NCI-H2081 (cell line): ENCODE measurements around the gene WASL.
A peak's percentile ranks its signal among the peaks of the same experiment; 100 is the strongest.
"Not testable (repeated sequence)": the region's sequence is repeated elsewhere in the genome, so short reads cannot be mapped to it uniquely, and the experiment has no call there.

ENCODE experiments used
- DNase-seq, 2 experiments: peaks; one replicate each; lab custom pipeline; 2025; lab: John Stamatoyannopoulos, UW

Gene WASL

GRCh38 chr7:123658023-123658422 is 90.8 kb downstream of the WASL start:
- DNase-seq = no peak

- DNase-seq = no peak
Measured at GRCh38 chr7:123657304-123657685, 91.5 kb downstream of the WASL start.

DNA sequence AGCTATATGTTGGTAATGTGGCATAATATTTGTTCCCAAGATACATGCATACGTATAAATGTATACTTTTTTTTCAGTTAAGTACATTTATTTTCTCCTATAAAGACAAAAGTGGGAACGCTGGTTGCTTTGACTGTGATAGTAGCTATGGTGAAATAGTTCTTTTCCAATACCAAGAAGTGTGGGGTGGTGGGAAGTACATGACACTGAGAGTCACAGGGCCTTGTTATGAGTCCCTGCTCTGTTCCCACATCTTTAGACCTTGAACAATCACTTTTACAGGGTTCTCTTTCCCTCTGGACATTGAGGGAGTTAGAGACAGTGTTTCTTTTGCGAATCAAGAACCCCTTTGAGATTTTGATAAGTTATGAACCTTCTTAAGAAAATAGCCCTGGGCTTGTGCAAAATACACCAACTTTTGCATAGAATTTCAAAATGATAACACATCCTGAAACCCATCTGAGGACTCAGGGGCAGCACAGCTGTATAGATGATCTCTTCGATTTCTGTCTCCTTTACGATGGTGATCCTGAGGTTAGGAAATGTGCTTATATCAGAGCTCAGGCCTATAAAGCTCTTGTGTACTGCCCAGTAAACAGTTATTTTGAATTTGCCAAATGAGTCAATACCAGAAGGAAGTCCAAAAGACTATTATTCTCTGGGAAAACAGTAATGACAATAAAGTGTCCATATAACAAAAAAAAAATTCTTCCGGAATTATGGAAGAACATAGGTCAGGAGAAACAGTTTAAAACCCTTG is 92.1 kb downstream of the WASL start:
- no peak for DNase-seq

GRCh38 chr7:123655614-123656013 is 93.2 kb downstream of the WASL start, which contains the start of gene LMOD2:
Gene LMOD2, plus strand, starts transcription at chr7:123655866. Its CDS starts 98 bp downstream, at chr7:123655964.
- DNase-seq = no peak

GRCh38 chr7:123653162-123653561 is 95.6 kb downstream of the WASL start:
- no peak for DNase-seq

DNA sequence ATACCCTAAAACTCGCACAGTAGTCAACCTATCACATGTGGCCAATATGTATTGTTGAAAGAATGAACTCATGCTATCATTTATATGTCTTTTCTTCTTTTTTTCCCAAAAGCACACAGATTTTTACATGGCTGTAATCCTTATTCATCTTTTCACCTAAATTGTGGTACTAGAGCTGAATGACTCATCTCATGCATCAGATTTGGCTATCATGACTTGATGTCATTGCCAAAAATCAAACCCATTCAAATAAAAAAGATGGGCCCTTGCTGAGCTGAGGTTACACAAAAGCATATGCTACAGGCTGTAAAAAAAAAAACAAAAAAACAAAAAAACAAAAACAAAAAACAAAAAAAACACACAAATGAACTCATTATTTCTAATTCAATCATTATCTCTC is 96.4 kb downstream of the WASL start:
- DNase-seq = no peak

DNA sequence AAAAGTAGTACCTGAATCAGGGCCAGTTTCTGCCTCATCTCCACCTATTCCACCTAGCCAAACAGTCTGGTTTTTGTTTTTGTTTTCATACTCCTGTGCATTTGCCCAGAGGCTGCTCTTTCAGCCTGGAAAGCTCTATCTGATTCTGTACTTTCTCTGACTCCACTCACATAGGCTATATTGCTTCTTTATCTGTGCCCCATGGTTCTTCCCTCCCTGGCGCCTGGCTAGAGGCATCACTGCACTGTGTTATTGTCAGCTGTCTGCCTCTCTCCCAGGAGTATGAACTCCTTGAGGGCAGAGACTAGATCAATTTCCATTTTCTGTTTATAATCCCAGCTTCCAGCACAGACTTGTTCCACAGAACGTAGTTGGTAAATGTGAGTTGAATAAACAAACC is 98.2 kb downstream of the WASL start:
- no peak for DNase-seq

- no peak for DNase-seq
Measured at GRCh38 chr7:123649964-123650363, 98.8 kb downstream of the WASL start.

GRCh38 chr7:123647106-123647730 is 101.6 kb downstream of the WASL start:
- DNase-seq = no peak

DNA sequence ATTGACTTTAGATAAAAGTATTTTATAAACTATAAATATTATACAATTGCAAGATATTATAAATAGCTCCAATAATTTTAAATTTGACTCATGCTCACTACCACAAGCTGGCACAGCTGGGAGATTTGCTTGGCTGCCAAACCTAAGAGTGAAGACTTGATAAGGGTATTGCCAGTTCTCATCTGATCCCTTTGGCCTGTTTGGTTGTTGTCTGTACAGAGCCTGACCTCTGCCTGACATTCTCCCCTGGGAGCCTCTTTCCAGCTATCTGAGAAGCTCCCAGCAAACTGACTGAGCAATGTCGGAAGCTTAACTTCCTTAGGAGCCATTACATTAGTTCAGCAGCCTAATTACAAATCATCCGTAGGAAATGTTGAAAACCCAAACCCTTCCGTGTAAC is 103.3 kb downstream of the WASL start:
- no peak for DNase-seq

- DNase-seq = peak; percentile 12 to 70
Measured at GRCh38 chr7:123643495-123644441, 105.0 kb downstream of the WASL start.

DNA sequence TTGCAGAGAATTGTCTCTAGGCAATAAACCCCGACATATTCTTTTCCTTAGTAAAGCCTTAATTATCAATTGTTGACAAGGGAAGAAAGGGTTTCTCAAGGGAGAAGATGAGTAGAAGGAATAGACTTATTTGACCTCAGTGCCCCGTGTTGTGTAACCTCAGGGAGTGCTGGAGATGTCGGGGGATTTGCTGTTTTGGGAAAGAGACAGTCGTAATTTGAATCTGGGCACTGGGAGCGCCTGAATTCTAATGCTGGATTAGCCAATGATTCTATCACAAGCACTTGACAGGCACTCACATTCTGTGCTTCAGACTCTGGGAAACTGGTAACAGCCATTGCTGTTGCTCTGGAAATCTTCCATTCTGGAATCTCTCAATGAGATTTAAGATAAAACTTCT is 106.9 kb downstream of the WASL start:
- DNase-seq = no peak

DNA sequence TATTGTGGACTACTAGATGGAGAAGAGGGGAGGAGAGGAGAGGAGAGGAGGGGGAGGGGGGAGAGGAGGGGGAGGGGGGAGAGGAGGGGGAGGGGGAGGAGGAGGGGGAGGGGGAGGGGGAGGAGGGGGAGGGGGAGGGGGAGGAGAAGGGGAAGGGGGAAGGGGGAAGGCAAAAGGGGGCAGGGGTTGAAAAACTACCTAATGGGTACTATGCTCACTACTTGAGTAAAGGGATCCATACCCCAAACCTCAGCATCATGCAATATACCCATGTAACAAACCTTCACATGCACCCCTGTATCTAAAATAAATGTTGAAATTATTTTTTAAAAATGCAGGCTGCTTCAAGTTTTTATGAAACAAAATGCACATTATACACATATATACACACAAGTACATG is 108.2 kb downstream of the WASL start:
- DNase-seq = no peak

GRCh38 chr7:123639631-123640030 is 109.2 kb downstream of the WASL start:
- DNase-seq = no peak

DNA sequence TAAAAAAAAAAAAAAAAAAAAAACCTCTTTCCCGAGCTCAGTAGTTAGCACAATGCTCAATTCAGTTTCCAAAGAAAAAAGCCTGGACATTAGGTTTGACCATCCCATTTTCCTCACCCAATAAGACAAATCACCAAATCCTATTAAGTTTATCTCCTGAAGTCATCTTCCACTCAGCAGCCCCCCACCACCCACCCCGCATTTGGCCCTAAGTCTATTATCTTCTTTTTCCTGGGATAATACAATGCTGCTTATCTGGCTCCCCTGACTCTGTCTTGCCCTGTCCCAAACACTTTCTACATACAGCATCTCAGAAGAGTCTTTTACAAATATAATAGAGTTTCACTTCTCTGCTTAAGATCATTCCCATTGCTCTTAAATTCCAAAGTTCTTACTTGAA is 110.9 kb downstream of the WASL start:
- DNase-seq = no peak

GRCh38 chr7:123637203-123637602 is 111.6 kb downstream of the WASL start:
- no peak for DNase-seq

DNA sequence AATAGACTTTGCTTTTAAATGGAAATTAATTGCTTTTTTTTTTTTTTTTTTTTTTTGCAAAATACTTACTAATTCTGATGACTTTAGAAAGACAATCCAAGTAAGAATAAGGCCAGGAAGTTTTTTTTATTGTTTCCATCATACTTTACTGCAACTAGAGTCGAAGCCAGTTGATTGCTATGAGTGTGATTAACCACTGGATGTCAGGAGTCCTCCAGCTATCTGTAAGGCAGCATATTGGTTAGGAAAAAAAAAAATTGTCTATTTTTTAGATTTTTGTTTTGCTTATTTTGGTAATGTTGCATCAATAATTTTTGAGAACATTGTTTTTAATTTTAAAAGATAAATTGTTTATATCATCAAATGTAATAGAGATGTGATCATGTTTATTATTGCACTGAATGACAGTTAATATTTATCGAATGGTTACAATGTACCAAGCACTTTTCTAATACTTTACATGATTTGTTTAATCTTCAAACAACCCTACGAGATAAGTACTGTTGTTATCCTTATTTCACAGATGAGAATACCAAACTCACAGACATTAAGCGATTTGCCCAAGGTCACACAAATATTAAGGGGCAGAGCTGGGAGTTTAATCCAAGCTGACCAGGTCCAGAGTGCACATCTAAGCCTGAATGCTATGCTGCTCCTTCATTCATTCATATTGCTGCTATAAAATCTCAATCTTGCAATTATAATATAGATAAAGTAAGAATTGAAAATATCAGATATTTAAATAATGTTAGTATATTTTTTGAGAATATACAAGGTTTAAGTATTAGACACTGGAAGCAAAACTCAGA is 113.0 kb downstream of the WASL start:
- DNase-seq = peak in 1 of 2 experiments; percentile 48

DNA sequence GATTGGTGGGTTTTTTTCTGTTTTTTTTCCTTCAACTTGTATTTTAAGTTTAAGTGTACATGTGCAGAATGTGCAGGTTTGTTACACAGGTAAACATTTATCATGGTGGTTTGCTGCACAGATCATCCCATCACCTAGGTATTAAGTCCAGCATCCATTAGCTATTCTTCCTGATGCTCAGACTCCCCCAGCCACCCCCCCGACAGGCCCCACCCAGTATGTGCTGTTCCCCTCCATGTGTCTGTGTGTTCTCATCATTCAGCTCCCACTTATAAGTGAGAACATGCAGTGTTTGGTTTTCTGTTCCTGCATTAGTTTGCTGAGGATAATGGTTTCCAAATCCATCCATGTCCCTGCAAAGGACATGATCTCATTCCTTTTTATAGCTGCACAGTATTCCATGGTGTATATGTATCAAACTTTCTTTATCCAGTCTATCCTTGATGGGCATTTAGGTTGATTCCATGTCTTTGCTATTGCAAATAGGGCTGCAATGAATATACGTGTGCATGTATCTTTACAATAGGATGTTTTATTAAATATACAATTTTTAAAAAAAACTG is 114.7 kb downstream of the WASL start:
- DNase-seq = not testable (repeated sequence)

- DNase-seq = no peak
Measured at GRCh38 chr7:123633553-123633952, 115.2 kb downstream of the WASL start.

- DNase-seq = no peak
Measured at GRCh38 chr7:123632808-123633207, 116.0 kb downstream of the WASL start.
